Esophagus muscularis mucosa (tissue), 3 donors: ENCODE measurements around the gene MDFIC2.

ENCODE experiments used
- CTCF ChIP-seq, 3 experiments: fragments of 200-600 bp in 2 of 3; fragments of 450-650 bp in 1 of 3; sonication (generic) in 2 of 3; IDR thresholded peaks; one replicate each; pipeline ENCODE4 v1.5.1; 2017 to 2019; ENCODE audit warnings: antibody characterized with exemption in 3 of 3, mild to moderate bottlenecking in 2 of 3, moderate library complexity in 1 of 3
- POLR2A ChIP-seq: fragments of 450-650 bp; IDR thresholded peaks from one replicate; pipeline ENCODE4 v1.6.1; 2017; ENCODE audit warnings: antibody characterized with exemption, moderate library complexity, mild to moderate bottlenecking, low read depth

GRCh38 chr3:70245746-70246525 lies 66.5 kb downstream of the MDFIC2 start:
- TF ChIP-seq POLR2A (no peak), CTCF (IDR thresholded peaks at IDR 0.05) (no peak)
